PC-9 (cell line): Measurements from ENCODE around the gene ADAMTS12.

Source experiments
- CTCF ChIP-seq: fragments of 200-600 bp; sonication (generic); conservative IDR thresholded peaks from 2 replicates; pipeline ENCODE4 v1.6.1; 2017; ENCODE audit warnings: mixed run types, antibody characterized with exemption, mild to moderate bottlenecking, moderate library complexity
- EZH2 ChIP-seq: fragments of 200-600 bp; sonication (generic); IDR thresholded peaks from 2 replicates; pipeline ENCODE4 v1.8.0; 2017; ENCODE audit warnings: antibody characterized with exemption, low read depth

GRCh38 chr5:33685873-33686755, 205.7 kb downstream of the ADAMTS12 start:
- TF ChIP-seq CTCF, result no peak
- TF ChIP-seq EZH2, result no peak
